Caco-2 (cell line): ENCODE results near the gene ZNF18. TPM values are rescaled to one million over a fixed set of nuclear protein-coding genes. Genes with fewer than 3 reads are reported as not detected.

Source experiments
- BruUV-seq: library from RNA; stranded (reverse); fragments of 400-500 nt; replicated peaks from 2 replicates; lab custom pipeline; 2021; lab: Mats Ljungman, UMichigan
- CTCF ChIA-PET: fragments of 300-600 bp; sonication (Branson Sonifier 250); formaldehyde crosslinking; loops from one replicate; lab custom pipeline; 2022; ENCODE audit warnings: antibody characterized with exemption; lab: Charles Lee
- POLR2A ChIA-PET: fragments of 300-600 bp; sonication (Branson Sonifier 250); formaldehyde crosslinking; loops from one replicate; lab custom pipeline; 2022; ENCODE audit warnings: antibody characterized with exemption; lab: Charles Lee
- DNase-seq, 2 experiments: peaks; one replicate each; pipeline versions ENCODE4 v3.0.0 to v3.0.0-alpha.2; 2020 to 2022
- H3K27me3 ChIP-seq: replicated peaks from 2 replicates; pipeline ENCODE4 v1.6.0; 2011; ENCODE audit warnings: low read length; ENCODE audit not compliant: control insufficient read depth, insufficient read depth
- H3K36me3 ChIP-seq: 2 replicates; pipeline ENCODE4 v1.5.1; 2011; ENCODE audit warnings: low read length; ENCODE audit not compliant: control insufficient read depth, insufficient read depth
- H3K4me1 ChIP-seq: fragments of 250-450 bp; sonication (Bioruptor Pico); 2 replicates; pipeline ENCODE4 v1.5.1; 2020; ENCODE audit warnings: mild to moderate bottlenecking
- H3K4me3 ChIP-seq: 2 replicates; pipeline ENCODE4 v1.5.1; 2011; ENCODE audit warnings: low read depth, mild to moderate bottlenecking, control low read depth, low read length
- H3K9me3 ChIP-seq: fragments of 250-450 bp; sonication (Bioruptor Pico); 2 replicates; pipeline ENCODE4 v1.5.1; 2020; ENCODE audit warnings: mild to moderate bottlenecking, moderate library complexity
- H3K27ac Mint-ChIP-seq: one replicate; pipeline ENCODE4 v1.8.0; 2022; ENCODE audit warnings: mixed read lengths; ENCODE audit not compliant: unreplicated experiment
- H3K27me3 Mint-ChIP-seq: one replicate; pipeline ENCODE4 v1.8.0; 2022; ENCODE audit warnings: mixed read lengths; ENCODE audit not compliant: insufficient read depth, unreplicated experiment
- H3K36me3 Mint-ChIP-seq: one replicate; pipeline ENCODE4 v1.8.0; 2022; ENCODE audit warnings: mild to moderate bottlenecking, mixed read lengths; ENCODE audit not compliant: insufficient read depth, unreplicated experiment
- H3K4me1 Mint-ChIP-seq: one replicate; pipeline ENCODE4 v1.8.0; 2022; ENCODE audit warnings: low read depth, mixed read lengths; ENCODE audit not compliant: unreplicated experiment
- H3K4me3 Mint-ChIP-seq: one replicate; pipeline ENCODE4 v1.8.0; 2022; ENCODE audit warnings: mild to moderate bottlenecking, moderate library complexity, mixed read lengths; ENCODE audit not compliant: unreplicated experiment
- H3K9me3 Mint-ChIP-seq: one replicate; pipeline ENCODE4 v1.8.0; 2022; ENCODE audit warnings: mixed read lengths; ENCODE audit not compliant: unreplicated experiment
- CTCF ChIP-seq, 2 experiments: fragments of 200-600 bp in 1 of 2; IDR thresholded peaks; 1 replicate in 1 of 2; 2 replicates in 1 of 2; pipeline versions ENCODE4 v1.5.1 to v1.8.0; 2011 to 2022; ENCODE audit warnings: antibody characterized with exemption in 1 of 2, control low read depth in 1 of 2, inconsistent platforms in 1 of 2, low read depth in 1 of 2, low read length in 1 of 2, mild to moderate bottlenecking in 1 of 2, moderate library complexity in 1 of 2; ENCODE audit not compliant: insufficient read depth in 1 of 2, severe bottlenecking in 1 of 2, unreplicated experiment in 1 of 2
- intact Hi-C: fragments of 100-400 bp; cut with micrococcal nuclease; formaldehyde crosslinking; loops from one replicate; pipeline ENCODE4 v1.10.0; 2022; ENCODE audit not compliant: unreplicated experiment
- total RNA-seq: library from RNA; stranded (reverse); gene quantifications from 2 replicates; pipeline ENCODE4 v1.2.3, GENCODE V29; 2022

The ZNF18 gene
- total RNA-seq, 1 experiment from 2014 or later, result 4.4 TPM

DNA sequence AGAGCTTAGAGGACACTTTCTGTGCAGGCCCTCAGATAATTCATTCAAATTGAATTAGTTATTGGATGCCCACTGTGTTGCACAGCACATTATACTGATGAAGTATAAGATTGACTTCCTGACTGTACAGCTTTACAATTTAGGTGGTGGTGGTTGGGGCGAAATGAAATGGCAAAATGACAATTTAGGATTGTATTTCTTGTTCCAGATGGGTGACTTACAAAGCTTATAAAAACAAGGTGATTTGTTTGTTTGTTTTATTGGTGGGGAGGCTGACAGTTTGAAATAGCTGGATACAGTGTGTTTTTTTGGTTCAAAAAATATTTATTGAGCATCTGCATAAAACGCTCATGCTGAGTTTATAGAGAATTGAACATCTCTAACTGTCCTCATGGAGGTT is 25.0 kb upstream of the ZNF18 start:
- Histone ChIP-seq H3K4me3 (no peak overlapping the region), H3K9me3 (no peaks in the 10 kb centered on the region), H3K27me3 (no peaks in the 10 kb centered on the region), H3K4me1 (0 out of 2 replicates have a peak, but pooled peaks cover 5% of the 10 kb centered on the region), H3K36me3 (no peaks in the 10 kb centered on the region)
- no peaks in the 10 kb centered on the region for H3K36me3 Mint-ChIP-seq
- TF ChIP-seq CTCF (IDR thresholded peaks at IDR 0.05; ENCODE audit: insufficient read depth in 1 of 2, low read depth in 1 of 2, low read length in 1 of 2, severe bottlenecking in 1 of 2, unreplicated experiment in 1 of 2), result no peak
- H3K9me3 Mint-ChIP-seq, result no peaks in the 10 kb centered on the region
- intact Hi-C loops, result no loop called here
- CTCF ChIA-PET, result no interaction called here
- peak overlapping the region; percentile 66 for H3K4me3 Mint-ChIP-seq
- H3K27ac Mint-ChIP-seq, result no peak overlapping the region
- no peak for DNase-seq
- H3K4me1 Mint-ChIP-seq, result no peaks in the 10 kb centered on the region
- no TSS peak for BruUV-seq
- POLR2A ChIA-PET, result interaction anchor here (0.9 kb wide), 1 partner anchor 25 kb away, joined by 5 read pairs; the partner anchor contains the start of gene ZNF18
- no peaks in the 10 kb centered on the region for H3K27me3 Mint-ChIP-seq

GRCh38 chr17:12021623-12022140 is 24.4 kb upstream of the ZNF18 start:
- Histone ChIP-seq H3K4me1 (0 out of 2 replicates have a peak, but pooled peaks cover 5% of the 10 kb centered on the region), H3K9me3 (no peaks in the 10 kb centered on the region), H3K36me3 (no peaks in the 10 kb centered on the region), H3K27me3 (no peaks in the 10 kb centered on the region), H3K4me3 (peak overlapping the region; percentile 52)
- ChIA-PET CTCF (no interaction called here), POLR2A (interaction anchor here (2.0 kb wide), 1 partner anchor 24 kb away, joined by 35 read pairs; the partner anchor contains the start of gene ZNF18)
- TF ChIP-seq CTCF (IDR thresholded peaks at IDR 0.05; ENCODE audit: insufficient read depth in 1 of 2, low read depth in 1 of 2, low read length in 1 of 2, severe bottlenecking in 1 of 2, unreplicated experiment in 1 of 2), result no peak
- no peaks in the 10 kb centered on the region for H3K27me3 Mint-ChIP-seq
- intact Hi-C loops, result no loop called here
- H3K9me3 Mint-ChIP-seq, result no peaks in the 10 kb centered on the region
- H3K27ac Mint-ChIP-seq, result no peak overlapping the region
- no peaks in the 10 kb centered on the region for H3K36me3 Mint-ChIP-seq
- no TSS peak for BruUV-seq
- peak overlapping the region; percentile 66 for H3K4me3 Mint-ChIP-seq
- no peak for DNase-seq
- no peaks in the 10 kb centered on the region for H3K4me1 Mint-ChIP-seq

DNA sequence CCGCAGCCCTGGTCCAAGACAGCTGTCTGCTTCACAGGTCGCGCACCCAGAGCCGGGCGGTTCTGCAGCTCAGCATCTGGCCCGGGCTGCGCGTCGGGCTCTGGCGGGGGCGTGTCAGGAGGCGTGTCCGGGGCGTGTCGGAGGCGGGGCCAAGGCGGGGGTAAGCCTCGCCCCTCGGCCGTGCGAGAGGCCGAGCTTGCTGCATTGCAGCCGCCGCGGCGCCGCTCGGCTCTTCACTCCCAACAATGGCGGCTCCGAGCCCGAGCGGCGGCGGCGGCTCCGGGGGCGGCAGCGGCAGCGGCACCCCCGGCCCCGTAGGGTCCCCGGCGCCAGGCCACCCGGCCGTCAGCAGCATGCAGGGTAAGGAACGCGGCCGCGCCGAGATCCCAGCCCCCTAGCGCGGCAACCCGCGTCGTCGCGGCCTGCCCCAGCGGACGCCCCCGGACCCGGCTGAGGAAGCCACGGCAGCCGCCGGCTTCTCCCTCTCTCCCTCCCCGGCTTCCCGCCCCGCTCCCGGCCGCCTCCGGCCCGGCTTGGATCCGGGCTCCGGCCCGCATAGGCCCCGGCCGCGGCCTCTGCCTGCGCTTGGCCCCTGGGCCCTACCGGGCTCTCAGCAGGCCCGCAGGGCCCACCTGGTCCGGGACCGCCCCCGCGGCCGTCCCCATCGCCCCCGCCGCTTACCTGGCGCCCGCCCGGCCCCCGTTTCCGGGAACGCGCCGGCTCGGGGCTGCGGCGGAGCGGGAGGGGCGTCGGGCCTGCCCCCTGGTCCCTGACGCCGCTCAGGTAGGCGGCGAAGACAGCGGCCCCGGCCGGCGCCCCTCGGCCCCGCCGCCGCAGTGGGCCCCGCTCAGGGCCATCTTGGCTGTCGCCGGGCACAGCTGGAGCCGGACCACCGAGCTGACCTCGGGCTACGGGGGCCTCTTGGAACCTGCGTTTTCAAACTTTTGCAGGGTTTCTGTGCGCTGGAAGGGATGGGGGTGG is 23.7 kb upstream of the ZNF18 start, which contains the start of gene MAP2K4:
MAP2K4 (plus strand) TSS at position 236 of the 981 bp plus-strand sequence; CDS start at position 246, 10 bp downstream.
- Mint-ChIP-seq H3K27me3 (no peaks in the 10 kb centered on the region), H3K4me1 (no peaks in the 10 kb centered on the region), H3K4me3 (peak within 1 kb of the TSS; percentile 66), H3K27ac (no peak within 1 kb of the TSS), H3K36me3 (no peaks in the 10 kb centered on the region), H3K9me3 (no peaks in the 10 kb centered on the region)
- Histone ChIP-seq H3K9me3 (no peaks in the 10 kb centered on the region), H3K27me3 (no peaks in the 10 kb centered on the region), H3K36me3 (no peaks in the 10 kb centered on the region), H3K4me3 (peak within 1 kb of the TSS; percentile 52), H3K4me1 (0 out of 2 replicates have a peak, but pooled peaks cover 5% of the 10 kb centered on the region)
- ChIA-PET POLR2A (interaction anchor here (0.6 to 2.0 kb wide), 5 partner anchors 14 to 234 kb away, joined by 3 to 35 read pairs (median 4); partner anchors contain the start of gene ZNF18), CTCF (no interaction called here)
- peak; percentile 75 to 88 for DNase-seq
- no peak for TF ChIP-seq CTCF (IDR thresholded peaks at IDR 0.05; ENCODE audit: insufficient read depth in 1 of 2, low read depth in 1 of 2, low read length in 1 of 2, severe bottlenecking in 1 of 2, unreplicated experiment in 1 of 2)
- intact Hi-C loops, result loop anchor here (1.0 kb wide), 1 partner anchor 24 kb away; the partner anchor contains the start of gene ZNF18
- no TSS peak for BruUV-seq
